H9 (cell line): ENCODE measurements around the gene ZSCAN22. TPM values are rescaled to one million over a fixed set of nuclear protein-coding genes. Genes with fewer than 3 reads are reported as not detected.

ENCODE experiments used
- DNase-seq: peaks from one replicate; pipeline ENCODE4 v3.0.0-alpha.2; 2017
- H2AFZ ChIP-seq: one replicate; pipeline ENCODE4 v1.6.1; 2013; ENCODE audit warnings: mild to moderate bottlenecking, low read length, control low read depth, moderate library complexity
- H2AK5ac ChIP-seq: 2 replicates; pipeline ENCODE4 v1.6.1; 2013; ENCODE audit warnings: low read length, control low read depth, mixed read lengths; ENCODE audit not compliant: insufficient read length
- H2BK120ac ChIP-seq: one replicate; pipeline ENCODE4 v1.6.1; 2013; ENCODE audit warnings: low read depth, mild to moderate bottlenecking, low read length, control low read depth, inconsistent platforms; ENCODE audit not compliant: poor library complexity, severe bottlenecking
- H2BK12ac ChIP-seq: 2 replicates; pipeline ENCODE4 v1.6.1; 2013; ENCODE audit warnings: low read length, control low read depth, mixed read lengths, low read depth; ENCODE audit not compliant: insufficient read length
- H2BK15ac ChIP-seq: 2 replicates; pipeline ENCODE4 v1.6.1; 2013; ENCODE audit warnings: low read depth, low read length, control low read depth
- H2BK20ac ChIP-seq: one replicate; pipeline ENCODE4 v1.6.1; 2013; ENCODE audit warnings: low read depth, mild to moderate bottlenecking, low read length, control low read depth, inconsistent platforms; ENCODE audit not compliant: poor library complexity, severe bottlenecking
- H2BK5ac ChIP-seq: 2 replicates; pipeline ENCODE4 v1.6.1; 2013; ENCODE audit warnings: low read length, control low read depth, mixed read lengths; ENCODE audit not compliant: insufficient read length
- H3K14ac ChIP-seq: 2 replicates; pipeline ENCODE4 v1.6.1; 2013; ENCODE audit warnings: low read length, control low read depth; ENCODE audit not compliant: insufficient read depth
- H3K18ac ChIP-seq: 2 replicates; pipeline ENCODE4 v1.6.1; 2013; ENCODE audit warnings: low read depth, mild to moderate bottlenecking, mixed read lengths, low read length, control low read depth; ENCODE audit not compliant: insufficient read length
- H3K23ac ChIP-seq: 2 replicates; pipeline ENCODE4 v1.6.1; 2013; ENCODE audit warnings: low read length, control low read depth, mixed read lengths, low read depth; ENCODE audit not compliant: insufficient read length
- H3K23me2 ChIP-seq: 2 replicates; pipeline ENCODE4 v1.6.1; 2013; ENCODE audit warnings: low read depth, mild to moderate bottlenecking, mixed read lengths, low read length, control low read depth; ENCODE audit not compliant: insufficient read length, poor library complexity, severe bottlenecking
- H3K27ac ChIP-seq: 2 replicates; pipeline ENCODE4 v1.5.1; 2013; ENCODE audit warnings: low read length, control low read depth, mixed read lengths, low read depth; ENCODE audit not compliant: insufficient read length
- H3K27me3 ChIP-seq: 2 replicates; pipeline ENCODE4 v1.6.1; 2013; ENCODE audit warnings: low read length, control low read depth, inconsistent platforms; ENCODE audit not compliant: insufficient read depth
- H3K4ac ChIP-seq: 2 replicates; pipeline ENCODE4 v1.6.1; 2013; ENCODE audit warnings: low read depth, mild to moderate bottlenecking, control low read depth, inconsistent platforms, low read length, moderate library complexity
- H3K4me1 ChIP-seq: 2 replicates; pipeline ENCODE4 v1.6.1; 2013; ENCODE audit warnings: low read length, control low read depth, inconsistent platforms; ENCODE audit not compliant: insufficient read depth
- H3K4me2 ChIP-seq: 2 replicates; pipeline ENCODE4 v1.6.1; 2013; ENCODE audit warnings: low read length, control low read depth, mixed read lengths; ENCODE audit not compliant: insufficient read length, insufficient read depth
- H3K56ac ChIP-seq: 2 replicates; pipeline ENCODE4 v1.6.1; 2013; ENCODE audit warnings: low read depth, mild to moderate bottlenecking, mixed read lengths, low read length, control low read depth; ENCODE audit not compliant: insufficient read length
- H3K79me1 ChIP-seq: 2 replicates; pipeline ENCODE4 v1.6.1; 2013; ENCODE audit warnings: low read depth, mild to moderate bottlenecking, moderate library complexity, low read length, control low read depth, inconsistent platforms; ENCODE audit not compliant: insufficient read depth, poor library complexity, severe bottlenecking
- H3K79me2 ChIP-seq: 2 replicates; pipeline ENCODE4 v1.6.1; 2013; ENCODE audit warnings: low read length, control low read depth, inconsistent platforms; ENCODE audit not compliant: insufficient read depth
- H3K9ac ChIP-seq: 2 replicates; pipeline ENCODE4 v1.6.1; 2013; ENCODE audit warnings: low read length, control low read depth, mixed read lengths; ENCODE audit not compliant: insufficient read length; ENCODE audit errors: extremely low read depth
- H3K9me3 ChIP-seq: one replicate; pipeline ENCODE4 v1.6.1; 2013; ENCODE audit warnings: low read depth, low read length, inconsistent platforms; ENCODE audit not compliant: control insufficient read depth
- H3T11ph ChIP-seq: one replicate; pipeline ENCODE4 v1.6.1; 2013; ENCODE audit warnings: mild to moderate bottlenecking, low read length, control low read depth, inconsistent platforms
- H4K20me1 ChIP-seq: one replicate; pipeline ENCODE4 v1.6.1; 2013; ENCODE audit not compliant: control insufficient read depth, insufficient read length, insufficient read depth
- H4K5ac ChIP-seq: 2 replicates; pipeline ENCODE4 v1.6.1; 2013; ENCODE audit warnings: low read depth, mild to moderate bottlenecking, mixed read lengths, low read length, control low read depth; ENCODE audit not compliant: insufficient read length
- H4K8ac ChIP-seq: replicated peaks from 2 replicates; pipeline ENCODE4 v1.6.1; 2013; ENCODE audit warnings: low read length, control low read depth, mixed read lengths, low read depth; ENCODE audit not compliant: insufficient read length
- H4K91ac ChIP-seq: 2 replicates; pipeline ENCODE4 v1.6.1; 2013; ENCODE audit warnings: low read depth, mild to moderate bottlenecking, moderate library complexity, mixed read lengths, low read length, control low read depth; ENCODE audit not compliant: insufficient read length
- H3K27ac Mint-ChIP-seq, 3 experiments: 2 replicates in 2 of 3; 3 replicates in 1 of 3; pipeline ENCODE4 v1.8.0; 2020 to 2021; ENCODE audit warnings: mixed read lengths in 3 of 3, mild to moderate bottlenecking in 1 of 3, moderate library complexity in 1 of 3
- H3K27me3 Mint-ChIP-seq: 2 replicates; pipeline ENCODE4 v1.8.0; 2021; ENCODE audit warnings: low read depth, mild to moderate bottlenecking, moderate library complexity, mixed read lengths
- H3K36me3 Mint-ChIP-seq, 3 experiments: 2 replicates in 2 of 3; 3 replicates in 1 of 3; pipeline ENCODE4 v1.8.0; 2020 to 2021; ENCODE audit warnings: low read depth in 3 of 3, mixed read lengths in 3 of 3; ENCODE audit not compliant: insufficient read depth in 1 of 3
- H3K4me1 Mint-ChIP-seq, 2 experiments: 2 replicates each; pipeline ENCODE4 v1.8.0; 2020; ENCODE audit warnings: mixed read lengths in 2 of 2
- H3K4me3 Mint-ChIP-seq, 2 experiments: 2 replicates in 1 of 2; 3 replicates in 1 of 2; pipeline ENCODE4 v1.8.0; 2020 to 2021; ENCODE audit warnings: mild to moderate bottlenecking in 2 of 2, mixed read lengths in 2 of 2, moderate library complexity in 1 of 2
- H3K9me3 Mint-ChIP-seq, 2 experiments: 2 replicates in 1 of 2; 3 replicates in 1 of 2; pipeline ENCODE4 v1.8.0; 2020; ENCODE audit warnings: mild to moderate bottlenecking in 2 of 2, mixed read lengths in 2 of 2, moderate library complexity in 1 of 2
- WGBS: extraction: QIAGEN DNeasy Blood & Tissue Kit; methylation state at CpG from one replicate; pipeline ENCODE4 v1.1.7; 2013; ENCODE audit warnings: missing lambda C conversion rate, low lambda C conversion rate, mixed read lengths; ENCODE audit not compliant: insufficient read length; ENCODE audit errors: extremely low coverage; 5-methylcytosine and 5-hydroxymethylcytosine counted together
- total RNA-seq: library from RNA; stranded (reverse); gene quantifications from 2 replicates; pipeline ENCODE4 v1.2.1, GENCODE V29; 2021
- TF ChIP-seq, protein P1 (sequence below): fragments of 200-600 bp; sonication (generic); conservative IDR thresholded peaks from 3 replicates; pipeline ENCODE4 v1.8.0; 2021; ENCODE audit warnings: antibody characterized with exemption, mild to moderate bottlenecking

The ZSCAN22 gene
- total RNA-seq, 1 experiment from 2014 or later = 4.8 TPM

DNA sequence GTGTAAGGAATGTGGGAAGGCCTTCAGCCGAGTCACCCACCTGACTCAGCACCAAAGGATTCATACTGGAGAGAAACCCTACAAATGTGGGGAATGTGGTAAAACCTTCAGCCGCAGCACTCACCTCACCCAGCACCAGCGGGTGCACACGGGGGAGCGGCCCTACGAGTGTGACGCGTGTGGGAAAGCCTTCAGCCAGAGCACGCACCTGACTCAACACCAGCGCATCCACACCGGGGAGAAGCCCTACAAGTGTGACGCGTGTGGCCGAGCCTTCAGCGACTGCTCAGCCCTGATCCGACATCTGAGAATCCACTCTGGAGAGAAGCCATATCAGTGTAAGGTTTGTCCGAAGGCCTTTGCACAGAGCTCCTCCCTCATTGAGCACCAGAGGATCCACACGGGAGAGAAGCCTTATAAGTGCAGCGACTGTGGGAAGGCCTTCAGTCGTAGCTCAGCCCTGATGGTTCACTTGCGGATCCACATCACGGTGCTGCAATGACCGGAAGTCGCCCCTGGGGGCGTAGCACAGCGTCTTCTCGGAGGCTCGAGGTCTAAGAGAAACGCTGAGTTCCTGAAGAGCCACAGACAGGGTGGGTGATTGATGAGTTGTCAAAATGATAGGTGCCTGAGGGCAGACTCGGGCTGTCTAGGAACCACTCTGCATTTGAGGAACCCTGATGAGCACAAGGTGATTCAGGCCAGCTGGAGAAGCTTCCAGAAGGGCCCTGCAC lies 12.2 kb downstream of the ZSCAN22 start:
- H3K27ac Mint-ChIP-seq = no peak overlapping the region
- no peaks in the 10 kb centered on the region for H3K79me1 ChIP-seq
- H2BK5ac ChIP-seq = no peak overlapping the region
- no peak overlapping the region for H2AFZ ChIP-seq
- no peak overlapping the region for H2BK15ac ChIP-seq
- no peak overlapping the region for H3K9ac ChIP-seq
- no peak overlapping the region for H3K14ac ChIP-seq
- no CpG with 5 or more reads among the region's 30 CpGs for WGBS
- no peaks in the 10 kb centered on the region; a peak in 1 of 5 replicates for H3K9me3 Mint-ChIP-seq
- H3K4me2 ChIP-seq = no peak overlapping the region
- no peak overlapping the region for H4K8ac ChIP-seq
- no peak overlapping the region for H2AK5ac ChIP-seq
- no peak overlapping the region for H3K4ac ChIP-seq
- H3K27me3 ChIP-seq = no peaks in the 10 kb centered on the region
- no peak overlapping the region for H3T11ph ChIP-seq
- H2BK12ac ChIP-seq = no peak overlapping the region
- H3K79me2 ChIP-seq = no peaks in the 10 kb centered on the region
- no peaks in the 10 kb centered on the region for H3K27me3 Mint-ChIP-seq
- no peak overlapping the region for H2BK20ac ChIP-seq
- no peak overlapping the region for H3K18ac ChIP-seq
- H2BK120ac ChIP-seq = no peak overlapping the region
- H3K4me1 ChIP-seq = no peaks in the 10 kb centered on the region
- H3K56ac ChIP-seq = no peak overlapping the region
- H4K20me1 ChIP-seq = no peaks in the 10 kb centered on the region
- H3K23ac ChIP-seq = no peak overlapping the region
- H3K9me3 ChIP-seq = no peaks in the 10 kb centered on the region
- H3K27ac ChIP-seq = no peak overlapping the region
- H3K23me2 ChIP-seq = no peaks in the 10 kb centered on the region
- no peak overlapping the region for H4K5ac ChIP-seq
- H3K36me3 Mint-ChIP-seq = peaks cover 14 to 34% (median 24%) of the 10 kb centered on the region in 3 experiments; a peak in 6 of 7 replicates
- TF ChIP-seq, protein P1, sequence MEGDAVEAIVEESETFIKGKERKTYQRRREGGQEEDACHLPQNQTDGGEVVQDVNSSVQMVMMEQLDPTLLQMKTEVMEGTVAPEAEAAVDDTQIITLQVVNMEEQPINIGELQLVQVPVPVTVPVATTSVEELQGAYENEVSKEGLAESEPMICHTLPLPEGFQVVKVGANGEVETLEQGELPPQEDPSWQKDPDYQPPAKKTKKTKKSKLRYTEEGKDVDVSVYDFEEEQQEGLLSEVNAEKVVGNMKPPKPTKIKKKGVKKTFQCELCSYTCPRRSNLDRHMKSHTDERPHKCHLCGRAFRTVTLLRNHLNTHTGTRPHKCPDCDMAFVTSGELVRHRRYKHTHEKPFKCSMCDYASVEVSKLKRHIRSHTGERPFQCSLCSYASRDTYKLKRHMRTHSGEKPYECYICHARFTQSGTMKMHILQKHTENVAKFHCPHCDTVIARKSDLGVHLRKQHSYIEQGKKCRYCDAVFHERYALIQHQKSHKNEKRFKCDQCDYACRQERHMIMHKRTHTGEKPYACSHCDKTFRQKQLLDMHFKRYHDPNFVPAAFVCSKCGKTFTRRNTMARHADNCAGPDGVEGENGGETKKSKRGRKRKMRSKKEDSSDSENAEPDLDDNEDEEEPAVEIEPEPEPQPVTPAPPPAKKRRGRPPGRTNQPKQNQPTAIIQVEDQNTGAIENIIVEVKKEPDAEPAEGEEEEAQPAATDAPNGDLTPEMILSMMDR = peak; percentile 63
- DNase-seq = peak; percentile 66
- H3K4me1 Mint-ChIP-seq = no peaks in the 10 kb centered on the region
- no peak overlapping the region for H4K91ac ChIP-seq
- no peak overlapping the region for H3K4me3 Mint-ChIP-seq
